Measurements from ENCODE around the gene POU6F2.

Gene POU6F2

DNA sequence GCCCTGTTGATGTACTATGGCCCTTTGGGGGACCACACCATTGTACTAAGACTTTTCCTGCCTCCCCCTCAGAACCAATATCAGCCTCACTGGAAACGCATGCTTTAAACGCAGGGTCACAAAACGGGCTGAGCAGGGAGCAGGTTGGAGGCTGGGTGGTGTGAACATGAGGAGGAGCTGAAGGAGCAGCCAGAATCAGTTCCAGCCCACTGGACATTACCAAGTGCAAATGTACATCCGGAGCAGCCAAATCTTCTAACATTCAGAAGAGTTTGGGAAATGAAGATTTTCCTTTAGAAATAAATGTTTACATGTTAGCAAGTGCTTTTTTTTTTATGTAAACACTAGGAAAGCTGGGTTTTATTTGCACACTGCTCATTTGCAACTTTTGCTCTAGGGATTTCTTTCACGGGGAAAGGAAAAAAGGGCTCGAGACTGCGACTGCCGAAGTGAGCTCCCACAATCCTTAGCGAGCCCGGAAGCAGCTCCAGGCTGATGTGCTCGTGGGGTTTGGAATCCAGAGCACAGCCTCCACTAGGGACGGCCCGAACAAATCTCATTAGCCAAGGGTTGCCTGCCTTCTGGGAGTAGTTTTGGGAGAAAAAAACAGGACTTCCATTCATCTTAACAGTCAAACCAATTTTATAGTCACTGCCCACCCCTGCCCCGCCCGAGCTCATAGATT, 480.5 kb downstream of the POU6F2 start:
- no peak overlapping the region for H3K4me3 ChIP-seq (ENCODE audit: low read depth, low read length)
- no peak for DNase-seq (ENCODE audit: low read depth)
- TF ChIP-seq, protein P1, sequence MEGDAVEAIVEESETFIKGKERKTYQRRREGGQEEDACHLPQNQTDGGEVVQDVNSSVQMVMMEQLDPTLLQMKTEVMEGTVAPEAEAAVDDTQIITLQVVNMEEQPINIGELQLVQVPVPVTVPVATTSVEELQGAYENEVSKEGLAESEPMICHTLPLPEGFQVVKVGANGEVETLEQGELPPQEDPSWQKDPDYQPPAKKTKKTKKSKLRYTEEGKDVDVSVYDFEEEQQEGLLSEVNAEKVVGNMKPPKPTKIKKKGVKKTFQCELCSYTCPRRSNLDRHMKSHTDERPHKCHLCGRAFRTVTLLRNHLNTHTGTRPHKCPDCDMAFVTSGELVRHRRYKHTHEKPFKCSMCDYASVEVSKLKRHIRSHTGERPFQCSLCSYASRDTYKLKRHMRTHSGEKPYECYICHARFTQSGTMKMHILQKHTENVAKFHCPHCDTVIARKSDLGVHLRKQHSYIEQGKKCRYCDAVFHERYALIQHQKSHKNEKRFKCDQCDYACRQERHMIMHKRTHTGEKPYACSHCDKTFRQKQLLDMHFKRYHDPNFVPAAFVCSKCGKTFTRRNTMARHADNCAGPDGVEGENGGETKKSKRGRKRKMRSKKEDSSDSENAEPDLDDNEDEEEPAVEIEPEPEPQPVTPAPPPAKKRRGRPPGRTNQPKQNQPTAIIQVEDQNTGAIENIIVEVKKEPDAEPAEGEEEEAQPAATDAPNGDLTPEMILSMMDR (IDR thresholded peaks at IDR 0.05; ENCODE audit: low read depth, low read length, missing control alignments) = no peak

DNA sequence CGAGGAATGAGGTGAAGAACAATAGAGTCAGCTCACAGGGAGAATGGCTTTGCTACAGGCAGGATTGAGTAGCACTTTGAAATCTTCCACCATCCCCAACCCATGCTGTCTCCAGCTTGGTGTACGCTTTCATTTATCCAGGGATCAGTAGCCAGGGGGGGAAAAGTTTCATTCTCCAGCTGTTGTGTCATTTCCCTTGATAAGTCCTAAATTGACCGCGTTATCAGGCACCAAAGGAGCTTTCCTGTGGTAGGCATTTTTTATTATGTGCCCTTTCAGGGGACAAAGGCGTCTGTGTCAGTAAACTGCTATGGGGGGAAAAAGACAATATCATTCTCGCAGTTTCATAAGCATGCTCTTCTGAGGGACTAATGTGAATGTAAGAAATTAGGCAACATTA, 481.9 kb downstream of the POU6F2 start:
- DNase-seq (ENCODE audit: low read depth) = no peak
- H3K4me3 ChIP-seq (ENCODE audit: low read depth, low read length) = no peak overlapping the region
- TF ChIP-seq, protein P1 (IDR thresholded peaks at IDR 0.05; ENCODE audit: low read depth, low read length, missing control alignments) = no peak

DNA sequence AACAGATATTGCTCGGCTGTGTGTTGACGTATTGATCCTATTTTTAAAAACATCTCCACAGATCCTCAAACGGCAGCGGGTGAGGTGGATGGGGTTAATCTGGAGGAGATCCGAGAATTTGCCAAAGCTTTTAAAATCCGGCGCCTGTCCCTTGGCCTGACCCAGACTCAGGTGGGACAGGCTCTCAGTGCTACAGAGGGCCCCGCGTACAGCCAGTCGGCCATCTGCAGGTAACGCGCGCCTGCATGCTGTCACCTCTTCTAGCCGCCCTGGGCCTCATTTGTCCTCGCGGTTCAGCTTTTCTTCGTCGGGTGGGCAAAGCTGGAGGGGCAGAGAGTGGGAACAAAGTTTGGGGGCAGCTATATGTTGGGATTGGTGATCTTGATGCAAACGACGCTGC, 482.8 kb downstream of the POU6F2 start:
- no peak for DNase-seq (ENCODE audit: low read depth)
- TF ChIP-seq, protein P1 (IDR thresholded peaks at IDR 0.05; ENCODE audit: low read depth, low read length, missing control alignments) = no peak
- H3K4me3 ChIP-seq (ENCODE audit: low read depth, low read length) = no peak overlapping the region

DNA sequence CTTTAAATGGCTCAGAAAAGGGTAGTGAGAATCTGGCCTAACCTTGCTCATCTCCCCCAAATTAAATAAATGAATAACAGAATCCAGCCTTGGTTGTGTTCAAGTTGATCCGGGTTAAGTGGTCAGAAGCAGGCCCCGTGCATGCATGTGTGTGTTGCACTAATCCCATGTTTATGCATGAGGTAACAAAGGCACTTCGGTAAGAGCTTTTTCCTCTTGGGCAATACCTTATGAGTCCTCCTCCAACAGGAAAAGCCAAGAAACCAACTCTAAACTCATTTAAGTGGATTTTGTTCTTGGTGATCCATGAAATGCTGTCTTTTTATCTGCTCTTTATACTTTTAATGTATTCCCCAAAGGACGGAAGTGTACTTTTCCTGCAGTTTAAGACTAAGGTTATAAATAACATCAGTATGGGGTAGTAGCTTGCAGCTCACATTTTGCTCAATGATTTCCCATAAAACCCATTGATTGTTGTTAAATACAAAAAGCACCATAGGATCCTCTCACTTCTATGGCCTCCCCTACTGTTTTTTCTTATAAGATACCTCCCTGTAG, 483.6 kb downstream of the POU6F2 start:
- no peak overlapping the region for H3K4me3 ChIP-seq (ENCODE audit: low read depth, low read length)
- TF ChIP-seq, protein P1 (IDR thresholded peaks at IDR 0.05; ENCODE audit: low read depth, low read length, missing control alignments) = no peak
- no peak for DNase-seq (ENCODE audit: low read depth)

DNA sequence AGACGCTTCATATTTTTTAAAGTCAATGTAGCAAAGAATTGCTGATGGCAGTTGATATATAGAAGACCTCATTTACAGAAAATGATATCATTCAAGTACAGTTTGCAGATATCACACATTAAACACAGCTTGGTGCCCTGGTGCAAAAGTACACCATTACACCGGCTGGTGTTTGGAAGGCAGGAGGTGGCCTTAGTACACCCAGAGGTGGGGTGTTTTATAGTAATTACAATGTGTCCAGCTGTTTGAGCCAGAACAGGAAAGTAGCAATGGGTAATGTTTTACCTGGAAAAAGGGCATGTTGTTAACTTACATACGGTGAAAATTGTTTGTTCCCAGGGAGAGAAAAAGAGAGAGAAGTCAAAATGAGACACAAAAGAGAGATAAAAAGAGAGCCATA, 485.5 kb downstream of the POU6F2 start:
- TF ChIP-seq, protein P1 (IDR thresholded peaks at IDR 0.05; ENCODE audit: low read depth, low read length, missing control alignments) = no peak

DNA sequence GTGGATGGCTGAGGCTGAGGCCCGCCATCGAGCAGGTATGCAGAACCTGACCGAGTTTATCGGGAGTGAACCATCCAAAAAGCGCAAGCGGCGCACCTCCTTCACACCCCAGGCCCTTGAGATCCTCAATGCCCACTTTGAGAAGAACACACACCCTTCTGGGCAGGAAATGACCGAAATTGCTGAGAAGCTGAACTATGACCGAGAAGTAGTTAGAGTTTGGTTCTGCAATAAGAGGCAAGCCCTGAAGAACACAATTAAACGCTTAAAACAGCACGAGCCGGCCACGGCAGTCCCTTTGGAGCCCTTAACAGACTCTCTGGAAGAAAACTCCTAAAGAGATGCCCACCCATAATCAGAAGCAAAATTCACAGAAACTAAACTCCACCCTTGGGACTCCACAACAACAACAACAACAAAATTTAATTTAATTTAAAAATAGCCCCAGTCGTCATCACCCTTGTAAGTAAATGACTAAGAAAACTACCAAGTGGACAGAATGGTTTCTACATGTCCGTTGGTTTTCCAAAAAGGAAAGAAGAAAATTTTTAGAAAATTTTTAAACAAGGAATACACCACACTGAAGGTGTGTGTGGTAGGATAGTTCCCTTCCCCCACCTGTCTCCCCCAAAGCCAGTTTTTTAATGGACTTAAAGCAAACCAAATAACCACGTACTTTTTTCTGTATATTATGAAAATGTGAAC, 486.8 kb downstream of the POU6F2 start:
- TF ChIP-seq, protein P1 (IDR thresholded peaks at IDR 0.05; ENCODE audit: low read depth, low read length, missing control alignments) = no peak
- H3K4me3 ChIP-seq (ENCODE audit: low read depth, low read length) = no peak overlapping the region
- no peak for DNase-seq (ENCODE audit: low read depth)

More for the DNA sequence above, 485.5 kb downstream of the POU6F2 start:
- H3K4me3 ChIP-seq (ENCODE audit: low read depth, low read length) = no peak overlapping the region
- DNase-seq (ENCODE audit: low read depth) = no peak
